Fibroblast of peridontal ligament (primary cell): ENCODE measurements around the gene ZNF607.
A peak's percentile ranks its signal among the peaks of the same experiment; 100 is the strongest.
"Not testable (repeated sequence)": the region's sequence is repeated elsewhere in the genome, so short reads cannot be mapped to it uniquely, and the experiment has no call there.

Source experiments
- DNase-seq: peaks from one replicate; pipeline ENCODE4 v3.0.0-alpha.2; 2010; ENCODE audit errors: extremely low read depth

Gene ZNF607

GRCh38 chr19:37719111-37719926 is at the start of gene ZNF607:
Gene ZNF607, minus strand, starts transcription at chr19:37719761. Its CDS starts 8,143 bp downstream, at chr19:37711618.
- peak; percentile 88 for DNase-seq

DNA sequence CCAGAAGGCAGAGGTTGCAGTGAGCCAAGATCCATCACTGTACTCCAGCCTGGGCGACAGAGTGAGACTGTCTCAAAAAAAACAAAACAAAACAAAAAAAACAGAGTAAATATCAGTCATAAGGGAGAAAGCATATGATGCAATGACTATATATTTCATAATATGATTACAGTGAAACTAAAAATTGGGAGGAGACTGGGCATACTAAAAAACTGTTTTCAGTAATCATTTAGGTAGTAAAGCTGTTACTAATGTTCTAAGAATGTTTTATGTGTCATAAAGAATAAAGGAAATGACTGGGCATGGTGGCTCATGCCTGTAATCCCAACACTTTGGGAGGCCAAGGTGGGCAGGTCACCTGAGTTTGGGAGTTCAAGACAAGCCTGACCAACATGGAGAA is 43.9 kb upstream of the ZNF607 start:
- DNase-seq: no peak

DNA sequence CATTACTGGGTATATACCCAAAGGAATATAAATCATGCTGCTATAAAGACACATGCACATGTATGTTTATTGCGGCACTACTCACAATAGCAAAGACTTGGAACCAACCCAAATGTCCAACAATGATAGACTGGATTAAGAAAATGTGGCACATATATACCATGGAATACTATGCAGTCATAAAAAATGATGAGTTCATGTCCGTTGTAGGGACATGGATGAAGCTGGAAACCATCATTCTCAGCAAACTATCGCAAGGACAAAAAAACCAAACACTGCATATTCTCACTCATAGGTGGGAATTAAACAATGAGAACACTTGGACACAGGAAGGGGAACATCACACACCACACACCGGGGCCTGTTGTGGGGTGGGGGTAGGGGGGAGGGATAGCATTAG is 38.1 kb upstream of the ZNF607 start:
- not testable (repeated sequence) for DNase-seq

DNA sequence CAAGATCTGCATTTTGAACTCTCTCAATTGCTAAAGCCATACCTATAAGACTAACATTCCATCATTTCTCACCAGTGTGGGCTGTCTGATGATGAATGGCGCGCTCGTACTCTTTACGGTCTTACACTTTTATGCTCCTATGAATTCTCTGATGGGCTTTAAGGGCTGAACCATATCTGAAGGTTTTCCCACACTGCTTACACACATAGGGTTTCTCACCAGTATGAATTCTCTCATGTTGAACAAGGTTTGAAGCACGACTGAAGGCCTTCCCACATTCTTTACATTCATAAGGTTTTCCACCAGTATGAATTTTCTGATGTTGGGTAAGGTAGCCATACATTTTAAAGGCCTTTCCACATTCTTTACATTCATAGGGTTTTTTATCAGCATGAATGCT is 18.8 kb upstream of the ZNF607 start:
- DNase-seq: no peak

- DNase-seq: no peak
These were observed 5.6 kb upstream of the ZNF607 start for GRCh38 chr19:37725181-37725580.

GRCh38 chr19:37719927-37720265 is 335 bp upstream of the ZNF607 start:
- no peak for DNase-seq

GRCh38 chr19:37718304-37718703 is 1.3 kb downstream of the ZNF607 start:
- DNase-seq: peak; percentile 2

GRCh38 chr19:37716140-37716539 is 3.4 kb downstream of the ZNF607 start:
- DNase-seq: no peak

DNA sequence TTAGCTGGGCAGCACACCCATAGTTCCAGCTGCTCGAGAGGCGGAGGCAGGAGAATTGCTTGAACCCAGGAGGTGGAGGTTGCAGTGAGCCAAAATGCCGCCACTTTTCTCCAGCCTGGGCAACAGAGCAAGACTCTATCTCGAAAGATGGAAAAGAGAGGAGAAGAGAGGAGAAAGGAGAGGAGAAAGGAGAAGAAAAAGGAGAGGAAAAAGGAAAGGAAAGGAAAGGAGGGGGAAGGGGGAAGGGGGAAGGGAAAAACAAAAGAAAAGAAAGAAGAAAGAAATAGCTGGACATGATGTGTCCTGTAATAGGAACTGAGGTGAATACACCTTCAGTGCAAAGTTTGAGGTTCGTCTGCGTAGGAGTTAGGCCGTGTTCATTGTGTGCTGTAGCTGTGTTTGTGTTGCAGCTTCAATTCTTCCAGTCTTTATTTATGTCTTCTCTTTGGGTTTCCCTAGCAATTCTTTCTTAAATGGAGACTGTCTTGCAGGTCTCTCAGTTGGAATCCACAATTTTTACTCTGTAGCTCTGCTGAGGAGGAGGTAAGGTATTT is 13.4 kb downstream of the ZNF607 start:
- DNase-seq: no peak

- DNase-seq: no peak
These were observed 20.5 kb downstream of the ZNF607 start for GRCh38 chr19:37699057-37699456.

DNA sequence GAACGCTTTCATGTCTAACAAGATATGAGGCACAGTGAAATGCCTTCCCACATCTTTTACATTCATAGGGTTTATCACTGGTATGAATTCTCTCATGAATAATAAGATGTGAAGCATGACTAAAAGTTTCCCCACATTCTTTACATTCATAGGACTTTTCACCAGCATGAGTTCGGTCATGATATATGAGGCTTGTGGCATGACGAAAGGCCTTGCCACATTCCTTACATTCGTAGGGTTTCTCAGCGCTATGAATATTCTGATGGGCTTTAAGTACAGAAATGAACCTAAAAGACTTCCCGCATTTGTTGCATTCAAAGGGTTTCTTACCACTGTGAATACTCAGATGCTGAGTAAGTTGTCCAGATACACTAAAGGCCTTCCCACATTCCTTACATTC is 21.3 kb downstream of the ZNF607 start:
- no peak for DNase-seq

DNA sequence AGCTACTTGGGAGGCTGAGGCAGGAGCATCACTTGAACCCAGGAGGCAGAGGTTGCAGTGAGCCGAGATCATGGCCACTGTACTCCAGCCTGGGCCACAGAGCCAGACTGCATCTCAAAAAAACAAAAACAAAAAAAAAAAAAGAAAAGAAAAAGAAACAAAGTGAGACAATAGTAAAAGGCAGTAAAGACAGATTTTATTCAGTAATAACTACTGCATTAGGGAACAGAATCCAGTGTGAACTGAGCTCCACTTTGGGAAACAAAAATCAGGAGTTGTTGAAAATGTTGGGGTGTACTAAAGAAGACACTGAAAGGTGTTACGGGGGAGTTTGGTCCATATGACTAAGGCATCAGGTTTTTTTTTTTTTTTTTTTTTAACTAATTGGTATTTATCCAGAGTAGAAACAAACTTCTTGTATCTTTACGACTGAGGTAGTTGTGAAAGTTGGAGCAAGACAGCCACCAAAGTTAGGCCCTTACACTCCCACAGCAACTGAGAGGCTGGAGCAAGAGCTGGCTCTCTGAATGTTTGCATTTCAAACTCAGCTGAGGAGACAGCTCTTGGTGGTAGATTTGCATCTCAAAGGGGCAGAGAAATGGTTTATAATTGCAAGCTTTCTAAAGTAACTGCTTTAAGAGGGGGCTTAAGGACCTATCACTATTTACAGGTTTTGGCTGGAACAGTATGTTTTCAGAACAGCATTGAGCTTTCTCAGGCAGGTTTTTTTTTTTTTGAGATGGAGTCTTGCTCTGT is 24.2 kb downstream of the ZNF607 start:
- DNase-seq: no peak

- DNase-seq: no peak
These were observed 26.5 kb downstream of the ZNF607 start for GRCh38 chr19:37692956-37693620.

GRCh38 chr19:37691881-37692504 is 27.6 kb downstream of the ZNF607 start:
- DNase-seq: peak; percentile 84

GRCh38 chr19:37683520-37683919 is 36.0 kb downstream of the ZNF607 start:
- no peak for DNase-seq

DNA sequence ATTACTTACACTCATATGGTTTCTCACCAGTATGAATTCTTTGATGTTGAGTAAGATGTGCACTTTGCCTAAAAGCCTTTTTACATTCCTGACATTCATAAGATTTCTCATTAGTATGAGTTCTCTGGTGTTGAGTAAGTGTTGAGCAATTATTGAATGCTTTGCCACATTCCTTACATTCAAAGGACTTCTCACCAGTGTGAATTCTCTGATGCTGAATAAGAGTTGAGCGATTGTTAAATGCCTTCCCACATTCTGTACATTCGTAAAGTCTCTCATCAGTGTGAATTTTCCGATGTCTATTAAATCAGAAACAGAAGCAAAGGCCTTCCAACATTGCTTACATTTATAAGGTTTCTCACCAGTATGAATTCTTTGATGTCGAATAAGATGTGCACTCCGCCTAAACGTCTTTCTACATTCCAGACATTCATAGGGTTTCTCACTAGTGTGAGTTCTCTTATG is 50.1 kb downstream of the ZNF607 start:
- no peak for DNase-seq

- not testable (repeated sequence) for DNase-seq
These were observed 62.4 kb downstream of the ZNF607 start for GRCh38 chr19:37657157-37657556.

DNA sequence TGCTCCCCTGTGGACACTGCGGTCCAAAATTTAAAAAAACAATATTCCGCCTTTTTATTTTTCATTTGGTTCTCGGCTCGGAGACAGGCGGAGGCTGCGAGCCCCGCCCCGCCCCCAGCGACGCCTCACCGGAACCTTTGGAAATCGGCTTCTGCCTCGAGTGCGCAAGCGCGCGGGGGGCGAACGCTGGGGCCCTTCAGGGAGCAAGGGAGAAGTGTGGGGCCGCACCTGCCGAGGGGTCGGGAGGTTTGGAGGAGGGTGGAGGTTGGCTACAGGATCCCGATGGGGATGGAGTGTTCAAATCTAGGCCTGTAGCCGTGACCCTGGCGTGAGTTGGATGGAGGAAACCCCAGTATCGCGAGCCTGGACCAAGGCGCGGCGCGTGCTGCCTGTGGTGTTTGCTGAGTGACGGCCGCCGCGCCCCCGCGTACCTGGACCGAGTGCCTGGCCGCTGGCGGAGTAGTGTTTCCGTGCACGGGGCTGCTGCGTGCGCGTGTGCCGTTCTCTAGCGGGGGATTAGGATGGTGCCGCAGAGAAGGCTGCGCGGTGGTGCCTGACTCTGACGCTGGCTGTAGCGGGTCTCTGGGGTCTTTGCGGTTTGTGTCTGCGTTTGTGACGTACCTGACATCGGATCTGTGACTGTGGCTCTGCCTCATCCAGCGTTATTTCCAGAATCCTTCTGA is 63.7 kb downstream of the ZNF607 start:
- peak; percentile 70 for DNase-seq

DNA sequence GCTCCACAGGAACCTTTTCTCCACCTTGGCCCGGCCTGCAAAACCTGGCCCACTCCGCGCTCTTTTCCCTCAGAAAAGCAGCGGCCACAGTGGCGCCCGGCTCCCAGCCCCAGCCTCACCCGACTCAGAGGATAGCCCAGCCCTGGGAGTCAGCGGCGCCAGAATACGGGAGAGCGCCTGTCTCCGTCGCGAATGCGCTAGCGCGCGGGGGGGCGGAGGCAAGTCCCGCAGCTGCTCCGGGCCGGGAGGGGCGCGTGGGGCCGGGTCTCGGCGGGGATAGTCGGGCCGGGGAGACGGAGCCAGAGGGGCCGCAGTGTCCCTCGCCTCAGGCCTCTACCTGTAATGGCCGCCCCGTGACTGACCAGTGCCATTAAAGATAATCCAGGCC is 64.3 kb downstream of the ZNF607 start, which contains the start of gene ZFP30:
Gene ZFP30 (minus strand): TSS at position 165 of the 388 bp plus-strand sequence. CDS start 7,643 bp downstream, outside the sequence.
- peak; percentile 67 for DNase-seq

GRCh38 chr19:37654629-37655300 is 64.8 kb downstream of the ZNF607 start:
- peak; percentile 41 for DNase-seq
